Testis (tissue), 3 donors: ENCODE data around the gene THNSL1. TPM values are rescaled to one million over a fixed set of nuclear protein-coding genes. Genes with fewer than 3 reads are reported as not detected.
"Not testable (repeated sequence)": the region's sequence is repeated elsewhere in the genome, so short reads cannot be mapped to it uniquely, and the experiment has no call there.

Experiments
- DNase-seq: peaks from one replicate; pipeline ENCODE4 v3.0.0-alpha.2; 2019
- H3K27ac ChIP-seq, 2 donors: fragments of 200-600 bp; sonication (generic); one replicate each; pipeline ENCODE4 v1.5.1; 2019
- H3K27me3 ChIP-seq: fragments of 200-600 bp; sonication (generic); one replicate; pipeline ENCODE4 v1.5.1; 2019
- H3K36me3 ChIP-seq: fragments of 200-600 bp; sonication (generic); one replicate; pipeline ENCODE4 v1.5.1; 2017; ENCODE audit warnings: low read depth; ENCODE audit errors: missing control alignments
- H3K4me1 ChIP-seq: fragments of 200-600 bp; sonication (generic); one replicate; pipeline ENCODE4 v1.5.1; 2019
- H3K4me3 ChIP-seq, 2 donors: fragments of 200-600 bp; sonication (generic); one replicate each; pipeline ENCODE4 v1.5.1; 2017 to 2019
- H3K9me3 ChIP-seq: fragments of 200-600 bp; sonication (generic); one replicate; pipeline ENCODE4 v1.5.1; 2017
- POLR2A ChIP-seq: fragments of 450-650 bp; IDR thresholded peaks from one replicate; pipeline ENCODE4 v1.6.1; 2017; ENCODE audit warnings: antibody characterized with exemption, mild to moderate bottlenecking, moderate library complexity
- WGBS, 2 donors: methylation state at CpG; one replicate each; pipeline ENCODE4 v1.1.5; 2018; 5-methylcytosine and 5-hydroxymethylcytosine counted together
- intact Hi-C: fragments of 100-400 bp; cut with DNase I; formaldehyde crosslinking; loops from one replicate; pipeline ENCODE4 v1.15.1; 2023; ENCODE audit warnings: low total_unique reads
- polyA plus RNA-seq: library from polyadenylated mRNA; stranded (reverse); fragments of 350-450 nt; fragmentation: Illumina TruSeq; extraction: RNeasy Lipid Tissue Mini Kit (QIAGEN cat#74804); gene quantifications from one replicate; pipeline ENCODE4 v1.2.3, GENCODE V29; 2014; ENCODE audit warnings: low read depth, low replicate concordance; ENCODE audit not compliant: insufficient read depth
- total RNA-seq, 2 donors: library from RNA; depleted of rRNA; stranded (reverse); fragments of >200 nt; gene quantifications; one replicate each; pipeline ENCODE4 v1.2.3, GENCODE V29; 2016
- TF ChIP-seq, protein P1 (sequence below), 3 experiments: fragments of 450-650 bp in 2 of 3; fragments of 200-600 bp in 1 of 3; sonication (generic) in 1 of 3; IDR thresholded peaks; one replicate each; pipeline ENCODE4 v1.5.1; 2016 to 2019; ENCODE audit warnings: antibody characterized with exemption in 3 of 3, mild to moderate bottlenecking in 2 of 3, moderate library complexity in 1 of 3

Gene THNSL1
- total and polyA plus RNA-seq, 3 donors from 2014 or later = 6.7 to 9.6 (median 9.6) TPM

DNA sequence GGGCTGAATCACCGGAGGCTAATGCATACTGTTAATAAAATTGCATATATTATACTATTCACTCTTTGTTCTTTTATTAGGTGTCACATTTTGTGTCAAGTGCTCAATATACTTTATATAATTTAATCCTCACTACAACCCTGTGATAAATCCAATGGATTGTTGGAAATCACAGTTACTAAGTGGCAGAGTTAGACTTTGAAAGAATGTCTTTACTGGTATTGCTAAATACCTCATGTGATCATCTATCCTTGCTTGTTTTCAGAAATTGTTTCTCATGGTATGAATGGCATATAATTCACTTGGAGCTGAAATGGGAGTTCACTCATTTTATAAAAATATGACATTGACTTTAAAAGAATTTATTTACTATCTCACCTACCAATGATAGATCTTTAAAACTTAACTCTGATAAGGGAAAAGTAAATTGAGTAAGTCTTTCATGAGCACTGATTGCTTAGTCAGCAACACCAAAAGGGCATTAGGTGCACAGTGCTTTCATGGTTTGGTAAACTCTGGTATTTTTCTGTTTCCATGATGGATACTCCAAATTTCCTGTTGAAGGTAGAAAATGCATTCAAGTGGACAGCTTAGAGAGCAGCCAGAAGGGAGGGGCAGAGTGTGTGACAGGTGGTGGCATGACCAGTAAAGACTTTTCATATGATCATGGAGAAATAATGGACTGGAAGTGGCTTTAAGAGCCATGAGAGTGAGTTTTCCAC is 23.0 kb upstream of the THNSL1 start:
- WGBS, 2 donors = 100% methylated on average over 1 of the region's 1 CpG

DNA sequence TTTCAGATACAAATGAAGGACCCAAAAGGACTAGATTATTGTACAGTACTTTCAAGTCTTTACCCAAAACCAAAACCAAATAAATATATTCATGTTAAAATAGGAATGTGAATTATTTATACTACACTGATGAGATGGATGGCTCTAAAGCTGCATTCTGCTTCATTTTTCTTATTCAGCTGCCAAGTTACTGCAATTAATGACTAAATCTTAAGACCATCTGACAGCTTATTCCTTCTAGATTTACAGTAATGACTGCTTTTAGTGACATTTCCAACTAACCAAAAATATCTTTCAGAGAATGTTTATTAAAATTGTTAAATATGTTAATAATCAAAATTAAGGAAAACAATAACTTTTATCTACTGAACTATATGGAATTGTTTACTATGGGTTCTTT is 21.3 kb upstream of the THNSL1 start:
- Histone ChIP-seq H3K4me3 (no peak overlapping the region), H3K9me3 (no peaks in the 10 kb centered on the region), H3K27me3 (no peaks in the 10 kb centered on the region), H3K36me3 (no peaks in the 10 kb centered on the region), H3K4me1 (no peaks in the 10 kb centered on the region), H3K27ac (no peak overlapping the region)
- no peak for DNase-seq
- intact Hi-C loops = no loop called here
- TF ChIP-seq POLR2A = no peak
- TF ChIP-seq, protein P1, sequence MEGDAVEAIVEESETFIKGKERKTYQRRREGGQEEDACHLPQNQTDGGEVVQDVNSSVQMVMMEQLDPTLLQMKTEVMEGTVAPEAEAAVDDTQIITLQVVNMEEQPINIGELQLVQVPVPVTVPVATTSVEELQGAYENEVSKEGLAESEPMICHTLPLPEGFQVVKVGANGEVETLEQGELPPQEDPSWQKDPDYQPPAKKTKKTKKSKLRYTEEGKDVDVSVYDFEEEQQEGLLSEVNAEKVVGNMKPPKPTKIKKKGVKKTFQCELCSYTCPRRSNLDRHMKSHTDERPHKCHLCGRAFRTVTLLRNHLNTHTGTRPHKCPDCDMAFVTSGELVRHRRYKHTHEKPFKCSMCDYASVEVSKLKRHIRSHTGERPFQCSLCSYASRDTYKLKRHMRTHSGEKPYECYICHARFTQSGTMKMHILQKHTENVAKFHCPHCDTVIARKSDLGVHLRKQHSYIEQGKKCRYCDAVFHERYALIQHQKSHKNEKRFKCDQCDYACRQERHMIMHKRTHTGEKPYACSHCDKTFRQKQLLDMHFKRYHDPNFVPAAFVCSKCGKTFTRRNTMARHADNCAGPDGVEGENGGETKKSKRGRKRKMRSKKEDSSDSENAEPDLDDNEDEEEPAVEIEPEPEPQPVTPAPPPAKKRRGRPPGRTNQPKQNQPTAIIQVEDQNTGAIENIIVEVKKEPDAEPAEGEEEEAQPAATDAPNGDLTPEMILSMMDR (IDR thresholded peaks at IDR 0.05) = no peak

More for the DNA sequence above, 23.0 kb upstream of the THNSL1 start:
- Histone ChIP-seq H3K4me1 (no peaks in the 10 kb centered on the region), H3K27me3 (no peaks in the 10 kb centered on the region), H3K9me3 (no peaks in the 10 kb centered on the region), H3K4me3 (no peak overlapping the region), H3K36me3 (no peaks in the 10 kb centered on the region), H3K27ac (no peak overlapping the region)
- TF ChIP-seq, protein P1 (IDR thresholded peaks at IDR 0.05) = no peak
- TF ChIP-seq POLR2A = no peak
- intact Hi-C loops = no loop called here
- no peak for DNase-seq

DNA sequence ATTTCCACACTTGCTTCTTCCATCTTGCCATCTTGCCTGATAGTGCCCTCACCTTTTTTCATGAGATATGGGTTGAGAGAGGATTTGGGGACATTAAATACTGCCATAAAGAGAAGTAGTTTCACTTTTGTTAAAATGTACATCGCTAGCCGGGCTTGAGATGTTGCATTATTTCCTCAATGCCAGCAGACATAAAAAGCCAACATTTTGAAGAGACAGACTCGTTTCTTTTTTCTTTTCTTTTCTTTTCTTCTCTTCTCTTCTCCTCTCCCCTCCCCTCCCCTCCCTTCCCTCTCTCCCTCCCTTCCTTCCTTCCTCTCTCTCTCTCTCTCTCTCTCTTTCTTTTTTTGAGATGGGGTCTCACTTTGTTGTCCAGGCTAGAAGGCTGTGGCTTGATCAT is 18.4 kb upstream of the THNSL1 start:
- Histone ChIP-seq H3K9me3 (no peaks in the 10 kb centered on the region), H3K4me3 (no peak overlapping the region), H3K36me3 (no peaks in the 10 kb centered on the region), H3K27me3 (no peaks in the 10 kb centered on the region), H3K27ac (no peak overlapping the region), H3K4me1 (no peaks in the 10 kb centered on the region)
- intact Hi-C loops = no loop called here
- 73 to 85% methylated on average over 3 of the region's 3 CpGs for WGBS, 2 donors
- TF ChIP-seq, protein P1 (IDR thresholded peaks at IDR 0.05) = no peak
- TF ChIP-seq POLR2A = no peak
- DNase-seq = no peak

DNA sequence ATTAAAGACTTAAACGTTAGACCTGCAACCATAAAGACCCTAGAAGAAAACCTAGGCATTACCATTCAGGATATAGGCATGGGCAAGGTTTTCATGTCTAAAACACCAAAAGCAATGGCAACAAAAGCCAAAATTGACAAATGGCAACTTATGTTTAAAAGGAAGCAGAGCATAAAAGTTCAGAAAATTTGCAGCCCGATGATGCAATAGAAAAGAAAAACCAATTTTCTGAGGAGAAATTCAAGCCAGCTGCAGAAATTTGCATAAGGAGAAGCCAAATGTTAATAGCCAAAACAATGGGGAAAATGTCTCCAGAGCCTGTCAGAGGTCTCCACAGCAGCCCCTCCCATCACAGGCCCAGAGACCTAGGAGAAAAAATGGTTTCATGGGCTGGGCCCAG is 4.8 kb upstream of the THNSL1 start:
- H3K9me3 ChIP-seq, intact Hi-C loops, H3K36me3 ChIP-seq, DNase-seq, H3K4me3 ChIP-seq, H3K4me1 ChIP-seq, H3K27me3 ChIP-seq, H3K27ac ChIP-seq: not testable (repeated sequence)
- WGBS, 2 donors = 92 to 94% methylated on average over 2 of the region's 2 CpGs

DNA sequence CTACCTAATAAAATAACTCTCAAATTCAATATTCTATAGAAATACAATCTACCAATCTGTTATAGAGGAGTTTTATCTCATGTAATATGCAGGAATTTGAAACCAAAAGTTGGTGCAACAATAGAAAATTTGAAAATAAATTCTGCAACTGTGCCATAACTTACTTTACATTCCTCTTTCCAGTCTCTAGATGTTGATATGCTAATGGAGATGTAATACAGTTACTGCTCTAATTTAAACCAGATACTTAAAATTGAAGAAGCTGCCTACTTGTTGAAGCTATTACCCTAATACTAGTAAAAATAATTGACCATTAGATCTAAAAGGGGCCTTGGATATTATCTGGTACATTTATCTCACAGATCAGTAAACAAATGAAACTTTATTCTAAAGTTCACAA is 1.8 kb upstream of the THNSL1 start:
- no peak for DNase-seq
- H3K4me1 ChIP-seq = peaks cover 6% of the 10 kb centered on the region
- H3K9me3 ChIP-seq = no peaks in the 10 kb centered on the region
- intact Hi-C loops = no loop called here
- no peak overlapping the region for H3K4me3 ChIP-seq
- TF ChIP-seq, protein P1 (IDR thresholded peaks at IDR 0.05) = no peak
- TF ChIP-seq POLR2A = no peak
- no peak overlapping the region for H3K27ac ChIP-seq
- no peaks in the 10 kb centered on the region for H3K27me3 ChIP-seq
- H3K36me3 ChIP-seq = no peaks in the 10 kb centered on the region
